Measurements from ENCODE around the gene RBBP7.

Gene RBBP7

GRCh38 chrX:16804923-16805464, 65.2 kb downstream of the RBBP7 start:
- Histone ChIP-seq H3K79me2 (ENCODE audit: insufficient read depth, low read length) (peaks cover 13% of the 10 kb centered on the region; the same call in 1 of the 2 replicates), H3K4me1 (ENCODE audit: insufficient read depth, low read length, poor library complexity, severe bottlenecking) (no peaks in the 10 kb centered on the region), H4K20me1 (ENCODE audit: insufficient read depth, low read length, poor library complexity, severe bottlenecking) (peaks cover 5% of the 10 kb centered on the region), H3K4me3 (ENCODE audit: low read length, poor library complexity, severe bottlenecking) (no peak overlapping the region), H3K9me3 (ENCODE audit: insufficient read depth, low read depth, low read length) (no peaks in the 10 kb centered on the region), H3K9ac (ENCODE audit: low read depth, low read length, poor library complexity, severe bottlenecking) (no peak overlapping the region), H3F3A (ENCODE audit: low read depth) (no peaks in the 10 kb centered on the region), H3K36me3 (ENCODE audit: insufficient read depth, low read length) (no peaks in the 10 kb centered on the region), H3K4me2 (ENCODE audit: low read depth, low read length, poor library complexity, severe bottlenecking) (no peak overlapping the region), H2AFZ (ENCODE audit: low read length) (no peak overlapping the region), H3K27me3 (ENCODE audit: insufficient read depth, low read length, poor library complexity, severe bottlenecking) (no peaks in the 10 kb centered on the region), H3K9me2 (replicated peaks; ENCODE audit: low read depth, low read length) (no peaks in the 10 kb centered on the region)
- TF ChIP-seq CTCF (conservative IDR thresholded peaks at IDR 0.05; ENCODE audit: low read length) (no peak), EZH2phosphoT487 (IDR thresholded peaks at IDR 0.05; ENCODE audit: borderline replicate concordance) (no peak)

GRCh38 chrX:16797841-16798240, 72.3 kb downstream of the RBBP7 start:
- Histone ChIP-seq H3K4me2 (ENCODE audit: low read depth, low read length, poor library complexity, severe bottlenecking) (no peak overlapping the region), H3F3A (ENCODE audit: low read depth) (no peaks in the 10 kb centered on the region), H4K20me1 (ENCODE audit: insufficient read depth, low read length, poor library complexity, severe bottlenecking) (no peaks in the 10 kb centered on the region), H3K4me1 (ENCODE audit: insufficient read depth, low read length, poor library complexity, severe bottlenecking) (no peaks in the 10 kb centered on the region), H3K9me3 (ENCODE audit: insufficient read depth, low read depth, low read length) (no peaks in the 10 kb centered on the region), H3K27me3 (ENCODE audit: insufficient read depth, low read length, poor library complexity, severe bottlenecking) (no peaks in the 10 kb centered on the region), H3K79me2 (ENCODE audit: insufficient read depth, low read length) (peaks cover 4% of the 10 kb centered on the region; the same call in 1 of the 2 replicates), H3K9me2 (replicated peaks; ENCODE audit: low read depth, low read length) (no peaks in the 10 kb centered on the region), H3K9ac (ENCODE audit: low read depth, low read length, poor library complexity, severe bottlenecking) (no peak overlapping the region), H3K36me3 (ENCODE audit: insufficient read depth, low read length) (no peaks in the 10 kb centered on the region), H2AFZ (ENCODE audit: low read length) (no peak overlapping the region), H3K4me3 (ENCODE audit: low read length, poor library complexity, severe bottlenecking) (no peak overlapping the region)
- TF ChIP-seq EZH2phosphoT487 (IDR thresholded peaks at IDR 0.05; ENCODE audit: borderline replicate concordance) (no peak), CTCF (conservative IDR thresholded peaks at IDR 0.05; ENCODE audit: low read length) (no peak)

GRCh38 chrX:16797358-16797757, 72.8 kb downstream of the RBBP7 start:
- TF ChIP-seq EZH2phosphoT487 (IDR thresholded peaks at IDR 0.05; ENCODE audit: borderline replicate concordance) (no peak), CTCF (conservative IDR thresholded peaks at IDR 0.05; ENCODE audit: low read length) (no peak)
- Histone ChIP-seq H3K79me2 (ENCODE audit: insufficient read depth, low read length) (peaks cover 5% of the 10 kb centered on the region), H2AFZ (ENCODE audit: low read length) (no peak overlapping the region), H3K9me2 (replicated peaks; ENCODE audit: low read depth, low read length) (no peaks in the 10 kb centered on the region), H3K27me3 (ENCODE audit: insufficient read depth, low read length, poor library complexity, severe bottlenecking) (no peaks in the 10 kb centered on the region), H3K9me3 (ENCODE audit: insufficient read depth, low read depth, low read length) (no peaks in the 10 kb centered on the region), H3F3A (ENCODE audit: low read depth) (no peaks in the 10 kb centered on the region), H3K4me2 (ENCODE audit: low read depth, low read length, poor library complexity, severe bottlenecking) (no peak overlapping the region), H3K9ac (ENCODE audit: low read depth, low read length, poor library complexity, severe bottlenecking) (no peak overlapping the region), H3K36me3 (ENCODE audit: insufficient read depth, low read length) (no peaks in the 10 kb centered on the region), H4K20me1 (ENCODE audit: insufficient read depth, low read length, poor library complexity, severe bottlenecking) (no peaks in the 10 kb centered on the region), H3K4me1 (ENCODE audit: insufficient read depth, low read length, poor library complexity, severe bottlenecking) (no peaks in the 10 kb centered on the region), H3K4me3 (ENCODE audit: low read length, poor library complexity, severe bottlenecking) (no peak overlapping the region)

All from Loucy (cell line).